ENCODE measurements around the gene PCYOX1L. TPM values are rescaled to one million over a fixed set of nuclear protein-coding genes. Genes with fewer than 3 reads are reported as not detected.

The PCYOX1L gene
- total and polyA plus RNA-seq, 5 donors, result 3.7 to 7.0 (median 5.9) TPM

GRCh38 chr5:149408252-149409099 lies 50.6 kb downstream of the PCYOX1L start:
- Histone ChIP-seq H3K27me3 (ENCODE audit: control insufficient read depth, insufficient read depth) (no peaks in the 10 kb centered on the region), H3K27ac (ENCODE audit: low read length) (peak overlapping the region; percentile 21), H3K9me3 (ENCODE audit: control insufficient read depth, low read length) (no peaks in the 10 kb centered on the region), H3K4me3 (ENCODE audit: low read length) (peak overlapping the region; percentile 47), H3K4me1 (ENCODE audit: control insufficient read depth, insufficient read depth, low read length) (peaks cover 16% of the 10 kb centered on the region)
- DNase-seq (no peak), ATAC-seq (no peak)
- 81% methylated on average over 12 of the region's 12 CpGs for WGBS
- intact Hi-C loops (cut with DNase I), result no loop called here

- WGBS, result 83% methylated on average over 6 of the region's 6 CpGs
- Histone ChIP-seq H3K9me3 (ENCODE audit: control insufficient read depth, low read length) (no peaks in the 10 kb centered on the region), H3K4me1 (ENCODE audit: control insufficient read depth, insufficient read depth, low read length) (peaks cover 17% of the 10 kb centered on the region), H3K4me3 (ENCODE audit: low read length) (peak overlapping the region; percentile 47), H3K27me3 (ENCODE audit: control insufficient read depth, insufficient read depth) (no peaks in the 10 kb centered on the region), H3K27ac (ENCODE audit: low read length) (peak overlapping the region; percentile 43)
- intact Hi-C loops (cut with DNase I), result no loop called here
- ATAC-seq (no peak), DNase-seq (no peak)
Measured at GRCh38 chr5:149409268-149409948, 51.6 kb downstream of the PCYOX1L start.

- H3K4me3 ChIP-seq (ENCODE audit: low read length), result peak overlapping the region; percentile 6
- 70% methylated on average over 7 of the region's 7 CpGs for WGBS
- ATAC-seq (no peak), DNase-seq (no peak)
- peaks cover 20% of the 10 kb centered on the region for H3K4me1 ChIP-seq (ENCODE audit: control insufficient read depth, insufficient read depth, low read length)
- H3K27me3 ChIP-seq (ENCODE audit: control insufficient read depth, insufficient read depth), result no peaks in the 10 kb centered on the region
- no peaks in the 10 kb centered on the region for H3K9me3 ChIP-seq (ENCODE audit: control insufficient read depth, low read length)
- intact Hi-C loops (cut with DNase I), result no loop called here
- peak overlapping the region; percentile 3 for H3K27ac ChIP-seq (ENCODE audit: low read length)
Measured at GRCh38 chr5:149410071-149410470, 52.2 kb downstream of the PCYOX1L start.

- H3K4me3 ChIP-seq (ENCODE audit: low read length), result peak overlapping the region; percentile 6
- peak overlapping the region; percentile 59 for H3K27ac ChIP-seq (ENCODE audit: low read length)
- DNase-seq, result peak in 1 of 3 donors; percentile 70
- intact Hi-C loops (cut with DNase I), result no loop called here
- H3K27me3 ChIP-seq (ENCODE audit: control insufficient read depth, insufficient read depth), result no peaks in the 10 kb centered on the region
- ATAC-seq, result no peak
- 69% methylated on average over 15 of the region's 15 CpGs for WGBS
- H3K4me1 ChIP-seq (ENCODE audit: control insufficient read depth, insufficient read depth, low read length), result peaks cover 17% of the 10 kb centered on the region
- H3K9me3 ChIP-seq (ENCODE audit: control insufficient read depth, low read length), result no peaks in the 10 kb centered on the region
Measured at GRCh38 chr5:149410721-149411432, 53.0 kb downstream of the PCYOX1L start.

- 81% methylated on average over 9 of the region's 9 CpGs for WGBS
- no peak for ATAC-seq
- peaks cover 14% of the 10 kb centered on the region for H3K4me1 ChIP-seq (ENCODE audit: control insufficient read depth, insufficient read depth, low read length)
- no peak for DNase-seq
- H3K4me3 ChIP-seq (ENCODE audit: low read length), result peak overlapping the region; percentile 23
- no peaks in the 10 kb centered on the region for H3K27me3 ChIP-seq (ENCODE audit: control insufficient read depth, insufficient read depth)
- intact Hi-C loops (cut with DNase I), result no loop called here
- no peaks in the 10 kb centered on the region for H3K9me3 ChIP-seq (ENCODE audit: control insufficient read depth, low read length)
- H3K27ac ChIP-seq (ENCODE audit: low read length), result peak overlapping the region; percentile 62
Measured at GRCh38 chr5:149411738-149412519, 54.1 kb downstream of the PCYOX1L start.

- peak; percentile 65 to 82 (median 77) for DNase-seq
- no peak overlapping the region for H3K4me3 ChIP-seq (ENCODE audit: low read length)
- peak; percentile 21 to 38 for ATAC-seq
- peak overlapping the region; percentile 76 for H3K27ac ChIP-seq (ENCODE audit: low read length)
- WGBS, result 77% methylated on average over 8 of the region's 8 CpGs
- intact Hi-C loops (cut with DNase I), result no loop called here
- peaks cover 18% of the 10 kb centered on the region for H3K4me1 ChIP-seq (ENCODE audit: control insufficient read depth, insufficient read depth, low read length)
- no peaks in the 10 kb centered on the region for H3K9me3 ChIP-seq (ENCODE audit: control insufficient read depth, low read length)
- no peaks in the 10 kb centered on the region for H3K27me3 ChIP-seq (ENCODE audit: control insufficient read depth, insufficient read depth)
Measured at GRCh38 chr5:149412783-149413476, 55.1 kb downstream of the PCYOX1L start.

- intact Hi-C loops (cut with DNase I), result no loop called here
- peaks cover 18% of the 10 kb centered on the region for H3K4me1 ChIP-seq (ENCODE audit: control insufficient read depth, insufficient read depth, low read length)
- peak in 1 of 3 donors; percentile 46 for DNase-seq
- H3K27me3 ChIP-seq (ENCODE audit: control insufficient read depth, insufficient read depth), result no peaks in the 10 kb centered on the region
- no peaks in the 10 kb centered on the region for H3K9me3 ChIP-seq (ENCODE audit: control insufficient read depth, low read length)
- WGBS, result 87% methylated on average over 16 of the region's 16 CpGs
- no peak for ATAC-seq
- no peak overlapping the region for H3K4me3 ChIP-seq (ENCODE audit: low read length)
- no peak overlapping the region for H3K27ac ChIP-seq (ENCODE audit: low read length)
Measured at GRCh38 chr5:149413477-149414210, 55.8 kb downstream of the PCYOX1L start.

- DNase-seq, result peak; percentile 74 to 82 (median 79)
- H3K27ac ChIP-seq (ENCODE audit: low read length), result peak overlapping the region; percentile 78
- H3K27me3 ChIP-seq (ENCODE audit: control insufficient read depth, insufficient read depth), result no peaks in the 10 kb centered on the region
- H3K9me3 ChIP-seq (ENCODE audit: control insufficient read depth, low read length), result no peaks in the 10 kb centered on the region
- peaks cover 18% of the 10 kb centered on the region for H3K4me1 ChIP-seq (ENCODE audit: control insufficient read depth, insufficient read depth, low read length)
- no peak overlapping the region for H3K4me3 ChIP-seq (ENCODE audit: low read length)
- ATAC-seq, result peak; percentile 38 to 73
- intact Hi-C loops (cut with DNase I), result no loop called here
- WGBS, result 33% methylated on average over 7 of the region's 7 CpGs
Measured at GRCh38 chr5:149414405-149415065, 56.7 kb downstream of the PCYOX1L start.

Data from right cardiac atrium (tissue), 5 donors.